Naive thymus-derived CD8-positive, alpha-beta T cell (primary cell): Measurements from ENCODE around the gene DEFB123. TPM values are rescaled to one million over a fixed set of nuclear protein-coding genes. Genes with fewer than 3 reads are reported as not detected.
"Not testable (repeated sequence)": the region's sequence is repeated elsewhere in the genome, so short reads cannot be mapped to it uniquely, and the experiment has no call there.

ENCODE experiments used
- ATAC-seq, 2 donors: fragments of 150-1000 bp; cut with Tn5 transposase in 1 of 2; sonication (Bioruptor Pico), chemical (Tn5 transposase) in 1 of 2; 1 replicate in 1 of 2; 2 replicates in 1 of 2; pipeline ENCODE4 v1.10.0; 2021; ENCODE audit warnings: mild to moderate bottlenecking in 2 of 2, moderate library complexity in 2 of 2
- POLR2A ChIA-PET: fragments of 350-600 bp; sonication (Branson Sonifier 250); formaldehyde crosslinking; loops from one replicate; lab custom pipeline; 2021; ENCODE audit warnings: antibody characterized with exemption; lab: Charles Lee
- DNase-seq, 10 donors: peaks; one replicate each; pipeline versions ENCODE4 v3.0.0 to v3.0.0-alpha.2; 2020 to 2022
- H3K27ac Mint-ChIP-seq, 10 donors: one replicate each; pipeline ENCODE4 v1.8.0; 2020 to 2022; ENCODE audit warnings: mild to moderate bottlenecking in 10 of 10, mixed read lengths in 10 of 10, moderate library complexity in 4 of 10, inconsistent platforms in 1 of 10
- H3K27me3 Mint-ChIP-seq, 5 donors: one replicate each; pipeline ENCODE4 v1.8.0; 2021 to 2022; ENCODE audit warnings: mixed read lengths in 5 of 5
- H3K36me3 Mint-ChIP-seq, 3 donors: one replicate each; pipeline ENCODE4 v1.8.0; 2020 to 2022; ENCODE audit warnings: mixed read lengths in 3 of 3, mild to moderate bottlenecking in 2 of 3, inconsistent platforms in 1 of 3
- H3K4me1 Mint-ChIP-seq, 4 donors: one replicate each; pipeline ENCODE4 v1.8.0; 2021 to 2022; ENCODE audit warnings: mixed read lengths in 4 of 4
- H3K4me3 Mint-ChIP-seq, 10 donors: one replicate each; pipeline ENCODE4 v1.8.0; 2020 to 2022; ENCODE audit warnings: mild to moderate bottlenecking in 10 of 10, mixed read lengths in 10 of 10, moderate library complexity in 6 of 10, inconsistent platforms in 1 of 10
- H3K9me3 Mint-ChIP-seq, 9 donors: one replicate each; pipeline ENCODE4 v1.8.0; 2020 to 2022; ENCODE audit warnings: mixed read lengths in 9 of 9, mild to moderate bottlenecking in 3 of 9, inconsistent platforms in 1 of 9, moderate library complexity in 1 of 9
- polyA plus RNA-seq, 3 donors: library from polyadenylated mRNA; unstranded; fragments of 300-500 nt; fragmentation: Illumina TruSeq; gene quantifications; one replicate each; pipeline ENCODE4 v1.2.3, GENCODE V29; 2021
- total RNA-seq, 8 experiments: library from RNA in 2 of 8; stranded (reverse) in 2 of 8; gene quantifications; one replicate each; pipeline ENCODE4 v1.2.3 and lab custom pipeline; 2021 to 2026

Gene DEFB123, protein sequence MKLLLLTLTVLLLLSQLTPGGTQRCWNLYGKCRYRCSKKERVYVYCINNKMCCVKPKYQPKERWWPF
- total RNA-seq (not detected), polyA plus RNA-seq (not detected), total RNA-seq (lab: John Stamatoyannopoulos, UW) (0 reads per million in 6 experiments)

DNA sequence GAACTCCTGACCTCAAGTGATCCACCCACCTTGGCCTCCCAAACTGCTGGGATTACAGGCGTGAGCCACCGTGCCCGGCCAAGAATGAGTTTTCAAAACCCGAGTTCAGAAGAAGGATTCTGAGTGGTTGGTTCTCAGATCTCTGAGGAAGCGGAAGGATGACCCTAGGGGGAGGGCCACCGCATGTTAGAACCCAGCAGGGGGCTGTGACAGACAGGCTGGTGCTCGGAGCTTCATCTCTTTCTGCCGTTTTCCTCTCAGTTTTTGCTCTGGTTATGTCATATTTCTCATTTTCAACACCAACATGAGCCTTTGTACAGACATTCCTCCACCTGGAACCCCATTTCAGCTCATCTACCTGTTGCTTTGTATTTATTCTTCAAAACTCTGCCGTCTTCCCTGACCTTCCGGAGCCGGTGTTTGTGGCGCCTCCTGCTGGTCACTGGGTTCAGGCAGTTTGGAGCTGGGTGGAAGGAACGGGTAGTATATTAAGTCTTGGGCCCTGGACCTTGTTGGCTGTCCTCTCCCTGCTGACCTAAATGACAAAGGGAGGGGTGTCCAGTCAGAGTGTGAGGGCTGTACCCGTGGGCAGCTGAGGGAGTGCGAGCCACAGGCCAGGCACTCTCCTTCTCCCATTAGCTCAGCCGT, at the start of gene DEFB123:
Gene DEFB123 (plus strand): TSS at position 621 of the 648 bp plus-strand sequence. CDS start 67 bp downstream, outside the sequence.
- POLR2A ChIA-PET, result no interaction called here
- Mint-ChIP-seq H3K36me3 (no peaks in the 10 kb centered on the region), H3K4me3 (no peak within 1 kb of the TSS), H3K4me1 (no peaks in the 10 kb centered on the region), H3K27ac (peak within 1 kb of the TSS in 1 of 10 donors; percentile 57), H3K27me3 (peaks cover 12 to 32% (median 13%) of the 10 kb centered on the region in 5 donors), H3K9me3 (no peaks in the 10 kb centered on the region)
- ATAC-seq, result no peak
- no peak for DNase-seq

DNA sequence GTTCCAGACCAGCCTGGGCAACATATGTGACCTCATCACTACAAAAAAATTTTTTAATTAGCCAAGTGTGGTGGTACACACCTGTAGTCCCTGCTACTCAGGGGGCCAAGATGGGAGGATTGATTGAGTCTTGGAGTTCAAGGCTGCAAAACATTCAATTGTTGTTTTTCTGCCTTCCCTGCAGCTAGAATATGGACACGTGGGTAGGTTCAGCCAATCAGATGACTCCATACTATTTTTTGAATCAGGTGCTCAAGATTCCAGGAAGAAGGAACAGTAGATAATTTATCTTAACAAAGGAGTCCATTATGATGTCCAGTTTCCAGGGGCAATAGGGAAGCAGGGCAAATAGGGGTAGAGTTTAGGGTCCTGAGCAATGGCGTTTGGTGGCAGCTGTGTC, 47.6 kb upstream of the DEFB123 start:
- Mint-ChIP-seq H3K4me1 (no peaks in the 10 kb centered on the region), H3K27ac (no peak overlapping the region), H3K27me3 (peaks cover 14 to 32% (median 28%) of the 10 kb centered on the region in 5 donors), H3K4me3 (no peak overlapping the region), H3K36me3 (no peaks in the 10 kb centered on the region), H3K9me3 (peaks cover 0 to 7% (median 0%) of the 10 kb centered on the region in 9 donors)
- DNase-seq (no peak), ATAC-seq (no peak)
- POLR2A ChIA-PET, result no interaction called here

DNA sequence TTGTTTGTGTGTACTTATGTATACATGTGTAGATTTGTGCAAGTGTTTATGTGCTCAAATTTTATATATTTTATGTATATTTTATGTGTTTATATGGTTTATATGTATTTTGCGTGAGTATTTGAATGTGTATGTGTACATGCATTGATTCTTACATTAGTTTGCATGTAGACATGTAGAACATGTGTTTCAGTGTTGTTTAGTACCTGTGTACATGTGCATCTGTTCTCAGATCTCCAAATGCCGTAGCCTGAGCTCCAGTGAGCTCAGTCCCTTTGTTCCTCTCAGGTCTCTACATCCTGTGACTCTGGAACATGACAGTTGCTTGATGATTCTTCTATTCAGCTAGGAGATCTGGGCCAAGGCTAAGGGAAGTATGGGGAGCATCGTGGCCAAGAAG, 45.5 kb upstream of the DEFB123 start:
- DNase-seq, result no peak
- peaks cover 0 to 7% (median 0%) of the 10 kb centered on the region in 9 donors for H3K9me3 Mint-ChIP-seq
- ATAC-seq, result no peak
- H3K27me3 Mint-ChIP-seq, result peaks cover 6 to 26% (median 22%) of the 10 kb centered on the region in 5 donors
- no peaks in the 10 kb centered on the region for H3K4me1 Mint-ChIP-seq
- H3K4me3 Mint-ChIP-seq, result no peak overlapping the region
- POLR2A ChIA-PET, result no interaction called here
- H3K36me3 Mint-ChIP-seq, result no peaks in the 10 kb centered on the region
- H3K27ac Mint-ChIP-seq, result no peak overlapping the region

DNA sequence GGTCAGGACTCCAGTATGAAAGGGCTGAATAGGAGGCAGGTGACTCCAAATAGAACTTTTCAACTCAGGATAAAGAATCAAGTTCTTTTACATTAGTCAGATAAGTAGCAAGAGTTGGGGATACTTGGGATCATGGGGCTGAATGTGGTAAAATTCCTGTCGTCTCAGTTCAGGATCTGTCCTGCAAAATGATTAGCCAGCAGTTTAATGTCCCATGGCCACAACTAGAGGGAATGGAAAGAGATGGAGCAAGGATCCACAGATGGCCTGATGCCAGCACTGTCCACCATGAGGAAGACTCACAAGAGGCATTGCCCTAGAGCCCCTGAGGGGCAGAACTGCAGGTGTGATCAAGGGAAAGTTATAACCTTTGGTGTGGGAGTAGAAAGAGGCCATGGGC, 36.5 kb upstream of the DEFB123 start:
- Mint-ChIP-seq H3K4me1 (no peaks in the 10 kb centered on the region), H3K27ac (no peak overlapping the region), H3K4me3 (no peak overlapping the region), H3K9me3 (peaks cover 0 to 2% (median 0%) of the 10 kb centered on the region in 9 donors), H3K27me3 (peaks cover 2 to 29% (median 18%) of the 10 kb centered on the region in 5 donors), H3K36me3 (no peaks in the 10 kb centered on the region)
- ATAC-seq (no peak), DNase-seq (no peak)
- POLR2A ChIA-PET, result no interaction called here

DNA sequence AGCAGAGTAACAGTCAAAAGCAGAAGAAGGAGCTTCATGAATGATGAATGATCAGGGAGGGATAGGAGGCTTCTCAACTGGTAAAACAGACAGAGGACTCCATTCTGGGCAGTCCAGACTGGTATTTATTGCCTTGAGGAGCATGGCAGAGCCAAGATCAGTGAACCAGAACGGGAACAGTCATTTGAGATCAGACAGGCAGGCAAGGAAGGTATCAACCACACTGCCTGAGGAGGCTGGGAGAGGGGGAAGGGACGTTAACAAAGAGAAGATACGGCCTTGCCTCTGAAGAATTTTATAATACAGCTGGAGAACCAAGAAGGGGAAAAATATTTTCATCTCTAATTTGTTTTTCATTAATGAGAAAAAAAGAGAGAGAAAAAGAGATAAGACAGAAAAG, 34.3 kb upstream of the DEFB123 start, which contains the start of gene DEFB121:
Gene DEFB121 (minus strand): TSS at position 101 of the 400 bp plus-strand sequence. CDS start 63 bp downstream, at position 38.
- H3K9me3 Mint-ChIP-seq, result no peaks in the 10 kb centered on the region
- no peak for ATAC-seq
- peaks cover 3 to 21% (median 15%) of the 10 kb centered on the region in 5 donors for H3K27me3 Mint-ChIP-seq
- H3K27ac Mint-ChIP-seq, result no peak within 1 kb of the TSS
- POLR2A ChIA-PET, result no interaction called here
- no peak within 1 kb of the TSS for H3K4me3 Mint-ChIP-seq
- no peaks in the 10 kb centered on the region for H3K36me3 Mint-ChIP-seq
- H3K4me1 Mint-ChIP-seq, result no peaks in the 10 kb centered on the region
- DNase-seq, result no peak

DNA sequence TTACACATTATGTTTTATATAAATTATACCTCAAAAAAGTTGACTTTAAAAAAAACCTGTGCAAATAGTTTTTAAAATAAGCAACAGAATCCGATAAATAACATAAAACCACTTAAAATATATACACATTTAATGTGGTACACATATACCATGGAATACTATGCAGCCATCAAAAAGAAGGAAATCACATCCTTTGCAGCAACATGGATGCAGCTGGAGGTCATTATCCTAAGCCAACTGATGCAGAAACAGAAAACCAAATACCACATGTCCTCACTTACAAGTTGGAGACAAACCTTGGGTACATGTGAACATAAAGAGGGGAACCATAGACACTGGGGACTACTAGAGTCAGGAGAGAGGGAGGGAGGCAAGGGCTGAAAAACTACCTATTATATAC, 30.4 kb upstream of the DEFB123 start:
- H3K27ac Mint-ChIP-seq, result no peak overlapping the region
- ATAC-seq (no peak), DNase-seq (no peak)
- POLR2A ChIA-PET, result no interaction called here
- no peak overlapping the region for H3K4me3 Mint-ChIP-seq
- H3K9me3 Mint-ChIP-seq, result no peaks in the 10 kb centered on the region
- H3K36me3 Mint-ChIP-seq, result no peaks in the 10 kb centered on the region
- H3K4me1 Mint-ChIP-seq, result no peaks in the 10 kb centered on the region
- peaks cover 7 to 33% (median 27%) of the 10 kb centered on the region in 5 donors for H3K27me3 Mint-ChIP-seq

DNA sequence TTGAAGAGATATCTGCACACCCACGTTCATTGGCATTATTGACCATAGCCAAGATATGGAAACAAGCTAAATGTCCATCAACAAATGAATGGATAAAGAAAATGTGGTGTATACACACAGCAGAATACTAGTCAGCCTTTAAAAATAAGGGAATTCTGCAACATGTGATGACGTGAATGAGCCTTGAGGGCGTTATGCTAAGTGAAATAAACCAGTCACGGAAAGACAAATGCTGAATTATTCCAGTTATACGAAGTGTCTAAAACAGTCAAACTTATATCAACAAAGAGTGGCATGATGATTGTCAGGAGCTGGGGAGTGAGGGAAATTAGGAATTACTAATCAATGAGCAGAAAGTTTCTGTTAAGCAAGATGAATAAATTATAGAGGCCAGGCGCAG, 26.1 kb upstream of the DEFB123 start:
- Mint-ChIP-seq H3K4me3 (no peak overlapping the region), H3K27ac (no peak overlapping the region), H3K4me1 (no peaks in the 10 kb centered on the region), H3K9me3 (peaks cover 0 to 4% (median 0%) of the 10 kb centered on the region in 9 donors), H3K36me3 (no peaks in the 10 kb centered on the region), H3K27me3 (peaks cover 12 to 41% (median 19%) of the 10 kb centered on the region in 5 donors)
- DNase-seq, result no peak
- POLR2A ChIA-PET, result no interaction called here
- ATAC-seq, result no peak

DNA sequence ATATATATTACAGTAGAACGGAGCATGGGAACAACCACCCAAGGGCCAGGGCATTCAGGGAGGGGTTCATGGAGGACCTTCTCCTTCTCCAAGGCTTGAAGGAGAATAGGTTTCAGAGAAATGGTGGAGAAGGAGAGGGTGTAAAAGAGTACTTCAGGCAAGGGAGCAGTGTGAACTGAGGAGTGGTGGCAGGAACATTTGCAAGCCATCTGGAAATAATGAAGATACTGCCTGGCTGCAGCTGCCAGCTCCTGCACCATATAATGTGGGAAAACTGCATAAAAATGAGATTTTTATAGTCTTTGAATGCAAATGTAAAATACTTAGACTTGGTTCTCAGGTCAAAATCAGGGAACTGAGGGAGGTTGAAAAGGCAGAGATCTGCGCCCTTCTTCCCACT, 24.8 kb upstream of the DEFB123 start:
- H3K4me3 Mint-ChIP-seq, result no peak overlapping the region
- POLR2A ChIA-PET, result no interaction called here
- no peaks in the 10 kb centered on the region for H3K4me1 Mint-ChIP-seq
- H3K36me3 Mint-ChIP-seq, result no peaks in the 10 kb centered on the region
- peaks cover 11 to 41% (median 18%) of the 10 kb centered on the region in 5 donors for H3K27me3 Mint-ChIP-seq
- H3K9me3 Mint-ChIP-seq, result peaks cover 0 to 10% (median 0%) of the 10 kb centered on the region in 9 donors
- DNase-seq, result no peak
- ATAC-seq, result no peak
- H3K27ac Mint-ChIP-seq, result no peak overlapping the region

DNA sequence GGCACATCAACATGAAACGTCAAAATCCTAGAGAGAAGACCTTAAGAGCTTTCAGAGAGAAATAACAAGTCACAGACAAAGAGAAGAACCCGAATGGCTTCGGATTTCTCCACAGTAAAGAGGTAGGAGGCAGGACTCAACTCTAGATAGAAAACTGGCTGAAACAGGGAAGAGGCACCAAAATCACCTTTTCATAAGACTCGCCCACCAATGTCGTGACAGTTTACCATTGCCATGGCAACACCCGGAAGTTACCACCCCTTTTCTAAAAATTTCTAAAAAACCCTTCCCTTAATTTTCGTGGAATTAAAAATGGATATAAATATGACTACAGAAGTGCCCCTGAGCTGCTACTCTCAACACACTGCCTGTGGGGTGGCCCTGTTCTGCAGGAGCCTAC, 22.1 kb upstream of the DEFB123 start:
- POLR2A ChIA-PET, result no interaction called here
- H3K9me3 Mint-ChIP-seq, result peaks cover 0 to 10% (median 0%) of the 10 kb centered on the region in 9 donors

DNA sequence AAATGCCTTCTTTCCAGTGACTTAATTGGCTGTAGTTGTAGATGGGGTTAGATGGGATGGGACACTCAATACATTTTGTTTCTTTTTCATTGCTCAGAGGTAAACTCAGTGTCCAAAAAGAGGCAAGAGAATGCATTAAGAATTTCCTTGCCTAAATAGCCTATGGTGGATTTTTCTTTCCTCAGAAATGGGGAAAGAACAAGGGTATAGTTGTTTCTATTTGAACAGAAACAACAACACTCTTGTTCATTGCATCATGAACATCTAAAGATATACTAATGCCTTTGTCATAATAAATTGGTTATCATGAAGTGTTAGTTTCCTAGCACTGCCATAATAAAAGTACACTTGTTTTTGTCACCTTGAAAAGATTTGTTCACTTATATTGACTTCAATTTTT, 14.6 kb upstream of the DEFB123 start:
- H3K27ac Mint-ChIP-seq, result no peak overlapping the region
- no peak for DNase-seq
- H3K4me1 Mint-ChIP-seq, result no peaks in the 10 kb centered on the region
- POLR2A ChIA-PET, result no interaction called here
- H3K36me3 Mint-ChIP-seq, result peaks cover 0 to 7% (median 0%) of the 10 kb centered on the region in 3 donors
- no peak overlapping the region for H3K4me3 Mint-ChIP-seq
- peaks cover 0 to 10% (median 4%) of the 10 kb centered on the region in 9 donors for H3K9me3 Mint-ChIP-seq
- ATAC-seq, result no peak
- peaks cover 2 to 9% (median 5%) of the 10 kb centered on the region in 5 donors for H3K27me3 Mint-ChIP-seq

More for the DNA sequence above, 22.1 kb upstream of the DEFB123 start:
- no peaks in the 10 kb centered on the region for H3K4me1 Mint-ChIP-seq
- peaks cover 11 to 39% (median 16%) of the 10 kb centered on the region in 5 donors for H3K27me3 Mint-ChIP-seq
- no peaks in the 10 kb centered on the region for H3K36me3 Mint-ChIP-seq
- no peak overlapping the region for H3K4me3 Mint-ChIP-seq
- no peak for DNase-seq
- no peak overlapping the region for H3K27ac Mint-ChIP-seq
- no peak for ATAC-seq

DNA sequence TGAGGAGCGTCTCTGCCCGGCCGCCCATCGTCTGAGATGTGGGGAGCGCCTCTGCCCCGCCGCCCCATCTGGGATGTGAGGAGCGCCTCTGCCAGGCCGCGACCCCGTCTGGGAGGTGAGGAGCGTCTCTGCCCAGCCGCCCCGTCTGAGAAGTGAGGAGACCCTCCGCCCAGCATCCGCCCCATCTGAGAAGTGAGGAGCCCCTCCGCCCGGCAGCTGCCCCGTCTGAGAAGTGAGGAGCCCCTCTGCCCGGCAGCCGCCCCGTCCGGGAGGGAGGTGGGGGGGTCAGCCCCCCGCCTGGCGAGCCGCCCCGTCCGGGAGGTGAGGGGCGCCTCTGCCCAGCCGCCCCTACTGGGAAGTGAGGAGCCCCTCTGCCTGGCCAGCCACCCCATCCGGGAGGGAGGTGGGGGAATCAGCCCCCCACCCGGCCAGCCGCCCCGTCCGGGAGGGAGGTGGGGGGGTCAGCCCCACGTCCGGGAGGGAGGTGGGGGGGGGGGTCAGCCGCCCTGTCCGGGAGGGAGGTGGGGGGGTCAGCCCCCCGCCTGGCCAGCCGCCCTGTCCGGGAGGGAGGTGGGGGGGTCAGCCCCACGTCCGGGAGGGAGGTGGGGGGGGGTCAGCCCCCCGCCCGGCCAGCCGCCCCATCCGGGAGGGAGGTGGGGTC, 13.4 kb upstream of the DEFB123 start:
- H3K4me3 Mint-ChIP-seq, H3K27me3 Mint-ChIP-seq, H3K36me3 Mint-ChIP-seq, H3K4me1 Mint-ChIP-seq, H3K9me3 Mint-ChIP-seq, H3K27ac Mint-ChIP-seq, DNase-seq, POLR2A ChIA-PET, ATAC-seq: not testable (repeated sequence)

DNA sequence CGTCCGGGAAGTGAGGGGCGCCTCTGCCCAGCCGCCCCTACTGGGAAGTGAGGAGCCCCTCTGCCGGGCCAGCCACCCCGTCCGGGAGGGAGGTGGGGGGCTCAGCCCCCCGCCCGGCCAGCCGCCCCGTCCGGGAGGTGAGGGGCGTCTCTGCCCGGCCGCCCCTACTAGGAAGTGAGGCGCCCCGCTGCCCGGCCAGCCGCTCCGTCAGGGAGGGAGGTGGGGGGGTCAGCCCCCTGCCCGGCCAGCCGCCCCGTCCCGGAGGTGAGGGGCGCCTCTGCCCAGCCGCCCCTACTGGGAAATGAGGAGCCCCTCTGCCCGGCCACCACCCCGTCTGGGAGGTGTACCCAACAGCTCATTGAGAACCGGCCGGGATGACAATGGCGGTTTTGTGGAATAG, 12.9 kb upstream of the DEFB123 start:
- H3K9me3 Mint-ChIP-seq, H3K36me3 Mint-ChIP-seq, POLR2A ChIA-PET, H3K27ac Mint-ChIP-seq, DNase-seq, H3K4me3 Mint-ChIP-seq, H3K4me1 Mint-ChIP-seq, ATAC-seq: not testable (repeated sequence)
- H3K27me3 Mint-ChIP-seq, result peaks cover 4 to 14% (median 10%) of the 10 kb centered on the region in 5 donors

DNA sequence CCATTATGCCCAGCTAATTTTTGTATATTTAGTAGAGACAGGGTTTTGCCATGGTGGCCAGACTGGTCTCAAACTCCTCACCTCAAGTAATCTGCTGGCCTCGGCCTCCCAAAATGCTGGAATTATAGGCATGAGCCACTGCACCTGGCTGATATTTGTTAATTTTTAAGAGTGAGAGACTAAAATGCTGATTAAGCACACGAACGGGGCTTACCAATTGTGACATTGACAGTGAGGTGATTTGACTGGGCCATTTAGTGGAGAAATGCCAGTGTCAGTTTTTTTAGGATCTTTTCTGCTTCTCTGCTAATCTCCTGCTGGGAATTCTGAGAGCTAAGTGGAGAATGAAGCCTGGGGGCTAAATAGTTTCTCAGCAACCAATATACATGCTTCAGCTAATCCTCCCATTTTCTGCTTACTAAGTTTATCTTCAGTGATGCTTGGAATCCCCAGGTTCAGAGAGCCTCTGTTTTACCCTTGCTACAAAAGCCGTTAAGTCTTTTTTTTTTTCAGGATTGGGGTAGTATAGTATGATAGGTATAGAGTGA, 9.8 kb upstream of the DEFB123 start:
- ATAC-seq, result no peak
- no peaks in the 10 kb centered on the region for H3K4me1 Mint-ChIP-seq
- POLR2A ChIA-PET, result no interaction called here

More for the DNA sequence above, 9.8 kb upstream of the DEFB123 start:
- DNase-seq, result no peak
- peaks cover 0 to 7% (median 0%) of the 10 kb centered on the region in 3 donors for H3K36me3 Mint-ChIP-seq
- peaks cover 0 to 10% (median 4%) of the 10 kb centered on the region in 9 donors for H3K9me3 Mint-ChIP-seq
- H3K4me3 Mint-ChIP-seq, result no peak overlapping the region
- H3K27me3 Mint-ChIP-seq, result peaks cover 13 to 25% (median 15%) of the 10 kb centered on the region in 5 donors
- H3K27ac Mint-ChIP-seq, result no peak overlapping the region
